GM12891 (cell line): ENCODE results near the gene XXYLT1.

Source experiments
- PAX5 ChIP-seq: IDR thresholded peaks from 2 replicates; pipeline ENCODE4 v1.6.1; 2011; ENCODE audit warnings: low read length, moderate library complexity, mild to moderate bottlenecking; ENCODE audit not compliant: insufficient read depth, severe bottlenecking
- POLR2A ChIP-seq: IDR thresholded peaks from 2 replicates; pipeline ENCODE4 v1.6.1; 2011; ENCODE audit warnings: low read depth, low read length, control low read depth
- POLR2AphosphoS5 ChIP-seq: IDR thresholded peaks from 2 replicates; pipeline ENCODE4 v1.6.1; 2011; ENCODE audit warnings: low read depth, low read length, control low read depth
- POU2F2 ChIP-seq: IDR thresholded peaks from 2 replicates; pipeline ENCODE4 v1.6.1; 2011; ENCODE audit warnings: low read depth, mild to moderate bottlenecking, control low read depth, low read length, moderate library complexity
- TAF1 ChIP-seq: IDR thresholded peaks from 2 replicates; pipeline ENCODE4 v1.6.1; 2011; ENCODE audit warnings: low read depth, low read length, control low read depth

DNA sequence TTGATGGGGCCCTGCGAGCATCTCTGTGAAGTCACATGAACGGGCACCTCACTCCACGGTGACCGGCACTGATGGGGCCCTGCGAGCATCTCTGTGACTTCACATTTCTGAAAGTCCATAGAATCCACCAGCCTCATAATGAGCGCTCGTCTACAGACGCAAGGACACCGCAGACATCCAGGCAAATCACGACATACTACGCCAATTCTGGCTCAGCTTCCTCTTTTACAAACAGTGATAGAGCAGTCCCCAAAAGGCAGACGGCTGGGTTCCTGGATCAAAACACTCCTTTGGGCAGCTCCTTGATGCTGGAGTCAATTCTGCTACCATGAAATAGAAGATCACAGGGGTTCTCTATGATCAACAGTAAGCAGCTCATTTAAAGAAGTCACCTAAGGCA is 125.4 kb downstream of the XXYLT1 start:
- TF ChIP-seq POLR2A (no peak), TAF1 (no peak), POU2F2 (no peak), POLR2AphosphoS5 (no peak), PAX5 (no peak)
